Sigmoid colon (tissue), 7 donors: ENCODE results near the gene SINHCAF. TPM values are rescaled to one million over a fixed set of nuclear protein-coding genes. Genes with fewer than 3 reads are reported as not detected.

ENCODE experiments used
- DNase-seq: peaks from one replicate; pipeline ENCODE4 v3.0.0-alpha.2; 2019
- H3K27ac ChIP-seq, 4 donors: fragments of 200-600 bp; sonication (generic); one replicate each; pipeline ENCODE4 v1.5.1; 2016 to 2019; ENCODE audit warnings: mild to moderate bottlenecking in 1 of 4
- H3K27me3 ChIP-seq, 3 donors: fragments of 200-600 bp; sonication (generic); one replicate each; pipeline ENCODE4 v1.5.1; 2019; ENCODE audit warnings: mild to moderate bottlenecking in 1 of 3
- H3K36me3 ChIP-seq, 4 donors: fragments of 200-600 bp; sonication (generic); one replicate each; pipeline ENCODE4 v1.5.1; 2016 to 2019
- H3K4me1 ChIP-seq, 4 donors: fragments of 200-600 bp; sonication (generic); one replicate each; pipeline ENCODE4 v1.5.1; 2017 to 2019
- H3K4me3 ChIP-seq, 4 donors: fragments of 200-600 bp; sonication (generic); one replicate each; pipeline ENCODE4 v1.5.1; 2017 to 2019; ENCODE audit warnings: mild to moderate bottlenecking in 2 of 4, moderate library complexity in 1 of 4
- H3K9me3 ChIP-seq, 4 donors: fragments of 200-600 bp in 3 of 4; sonication (generic) in 3 of 4; one replicate each; pipeline versions ENCODE4 v1.5.1 to v1.6.1; 2013 to 2019
- EP300 ChIP-seq, 4 donors: sonication (generic); formaldehyde crosslinking; IDR thresholded peaks; one replicate each; pipeline ENCODE4 v1.6.1; 2017; ENCODE audit warnings: antibody characterized with exemption in 4 of 4
- POLR2A ChIP-seq, 2 donors: fragments of 450-650 bp; IDR thresholded peaks; one replicate each; pipeline ENCODE4 v1.6.1; 2016; ENCODE audit warnings: antibody characterized with exemption in 2 of 2, mild to moderate bottlenecking in 2 of 2, moderate library complexity in 2 of 2
- POLR2AphosphoS5 ChIP-seq, 4 donors: sonication (generic); formaldehyde crosslinking; IDR thresholded peaks; one replicate each; pipeline ENCODE4 v1.6.1; 2017; ENCODE audit warnings: antibody characterized with exemption in 4 of 4
- WGBS, 2 donors: extraction: QIAGEN DNeasy Blood & Tissue Kit; methylation state at CpG; one replicate each; pipeline ENCODE4 v1.1.7; 2013; 5-methylcytosine and 5-hydroxymethylcytosine counted together
- intact Hi-C: fragments of 100-400 bp; cut with DNase I; formaldehyde crosslinking; loops from one replicate; pipeline ENCODE4 v1.15.1; 2023
- polyA plus RNA-seq, 3 donors: library from polyadenylated mRNA; stranded (reverse); fragments of 200-250 nt; gene quantifications; one replicate each; pipeline ENCODE4 v1.2.3, GENCODE V29; 2013
- total RNA-seq, 4 donors: library from RNA; depleted of rRNA; stranded (reverse); fragments of >200 nt; gene quantifications; one replicate each; pipeline ENCODE4 v1.1.0, GENCODE V29; 2016
- TF ChIP-seq, protein P1 (sequence below), 4 experiments: fragments of 450-650 bp in 3 of 4; fragments of 200-600 bp in 1 of 4; IDR thresholded peaks; one replicate each; pipeline ENCODE4 v1.5.1; 2016 to 2019; ENCODE audit warnings: antibody characterized with exemption in 4 of 4, mild to moderate bottlenecking in 3 of 4, moderate library complexity in 2 of 4
- donor health status: healthy with polysubstance abuse.
- donor health status: Bipolar disorder and iron deficiency.
- donor health status: healthy.

Gene SINHCAF
- total and polyA plus RNA-seq, 7 donors: 31.1 to 68.4 (median 51.7) TPM

DNA sequence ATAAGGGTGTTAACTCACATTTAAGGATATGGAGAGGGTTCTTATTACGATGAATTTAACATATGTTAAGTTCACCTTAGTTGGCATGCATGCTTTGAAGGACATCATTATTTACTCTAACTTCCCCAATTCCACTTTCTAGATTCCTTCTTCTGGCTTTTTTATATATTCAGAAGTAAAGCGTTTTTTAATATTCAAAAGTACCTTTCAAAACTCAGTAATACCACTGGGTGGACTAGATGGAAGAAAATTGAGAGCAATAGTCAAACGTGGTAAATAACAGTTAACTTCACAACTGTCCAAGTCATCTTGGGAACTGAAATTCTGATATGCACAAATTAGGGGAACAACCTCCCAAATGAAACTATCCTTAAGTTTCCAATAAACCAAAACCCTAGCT is 9.1 kb downstream of the SINHCAF start:
- DNase-seq: no peak
- TF ChIP-seq EP300 (IDR thresholded peaks at IDR 0.05) (no peak), POLR2A (IDR thresholded peaks at IDR 0.05) (no peak), POLR2AphosphoS5 (IDR thresholded peaks at IDR 0.05) (no peak)
- TF ChIP-seq, protein P1, sequence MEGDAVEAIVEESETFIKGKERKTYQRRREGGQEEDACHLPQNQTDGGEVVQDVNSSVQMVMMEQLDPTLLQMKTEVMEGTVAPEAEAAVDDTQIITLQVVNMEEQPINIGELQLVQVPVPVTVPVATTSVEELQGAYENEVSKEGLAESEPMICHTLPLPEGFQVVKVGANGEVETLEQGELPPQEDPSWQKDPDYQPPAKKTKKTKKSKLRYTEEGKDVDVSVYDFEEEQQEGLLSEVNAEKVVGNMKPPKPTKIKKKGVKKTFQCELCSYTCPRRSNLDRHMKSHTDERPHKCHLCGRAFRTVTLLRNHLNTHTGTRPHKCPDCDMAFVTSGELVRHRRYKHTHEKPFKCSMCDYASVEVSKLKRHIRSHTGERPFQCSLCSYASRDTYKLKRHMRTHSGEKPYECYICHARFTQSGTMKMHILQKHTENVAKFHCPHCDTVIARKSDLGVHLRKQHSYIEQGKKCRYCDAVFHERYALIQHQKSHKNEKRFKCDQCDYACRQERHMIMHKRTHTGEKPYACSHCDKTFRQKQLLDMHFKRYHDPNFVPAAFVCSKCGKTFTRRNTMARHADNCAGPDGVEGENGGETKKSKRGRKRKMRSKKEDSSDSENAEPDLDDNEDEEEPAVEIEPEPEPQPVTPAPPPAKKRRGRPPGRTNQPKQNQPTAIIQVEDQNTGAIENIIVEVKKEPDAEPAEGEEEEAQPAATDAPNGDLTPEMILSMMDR (IDR thresholded peaks at IDR 0.05): no peak
- Histone ChIP-seq H3K4me1 (peaks cover 0 to 42% (median 28%) of the 10 kb centered on the region in 4 donors), H3K4me3 (peak overlapping the region in 3 of 4 donors; percentile 30 to 33 (median 31)), H3K27me3 (no peaks in the 10 kb centered on the region), H3K9me3 (no peaks in the 10 kb centered on the region), H3K27ac (peak overlapping the region; percentile 21 to 55 (median 40)), H3K36me3 (no peaks in the 10 kb centered on the region)
- 33 to 53% methylated on average over 3 of the region's 3 CpGs for WGBS, 2 donors
- intact Hi-C loops: no loop called here

DNA sequence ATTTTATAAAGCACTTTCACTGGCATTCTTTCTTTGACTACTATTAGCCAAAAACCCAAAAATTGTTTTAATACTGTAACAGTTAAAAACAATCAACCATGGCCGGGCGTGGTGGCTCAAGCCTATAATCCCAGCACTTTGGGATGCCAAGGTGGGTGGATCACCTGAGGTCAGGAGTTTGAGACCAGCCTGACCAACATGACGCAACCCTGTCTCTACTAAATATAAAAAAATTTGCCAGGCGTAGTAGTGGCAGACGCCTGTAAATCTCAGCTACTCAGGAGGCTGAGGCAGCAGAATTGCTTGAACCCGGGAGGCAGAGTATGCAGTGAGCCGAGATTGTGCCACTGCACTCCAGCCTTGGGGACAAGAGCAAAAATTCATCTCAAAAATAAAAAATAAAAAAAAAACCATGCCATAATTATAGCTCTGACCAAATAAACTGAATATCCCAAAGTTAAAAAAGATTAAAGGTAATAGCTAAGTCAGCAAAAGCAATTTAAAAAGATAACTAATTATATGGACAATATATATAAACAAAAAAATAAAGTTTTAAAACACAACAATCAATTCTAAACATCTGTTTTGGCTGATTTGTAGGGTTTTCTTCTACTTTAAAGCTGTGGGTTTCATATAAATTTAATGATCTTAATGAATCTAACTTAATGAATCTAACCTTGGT is 10.0 kb downstream of the SINHCAF start:
- Histone ChIP-seq H3K27ac (no peak overlapping the region), H3K27me3 (no peaks in the 10 kb centered on the region), H3K4me1 (peaks cover 0 to 41% (median 24%) of the 10 kb centered on the region in 4 donors), H3K9me3 (no peaks in the 10 kb centered on the region), H3K36me3 (no peaks in the 10 kb centered on the region), H3K4me3 (no peak overlapping the region)
- intact Hi-C loops: no loop called here
- no peak for DNase-seq
- TF ChIP-seq POLR2A (IDR thresholded peaks at IDR 0.05) (no peak), POLR2AphosphoS5 (IDR thresholded peaks at IDR 0.05) (no peak), EP300 (IDR thresholded peaks at IDR 0.05) (no peak)
- TF ChIP-seq, protein P1 (IDR thresholded peaks at IDR 0.05): no peak
- 82 to 91% methylated on average over 7 of the region's 7 CpGs for WGBS, 2 donors

DNA sequence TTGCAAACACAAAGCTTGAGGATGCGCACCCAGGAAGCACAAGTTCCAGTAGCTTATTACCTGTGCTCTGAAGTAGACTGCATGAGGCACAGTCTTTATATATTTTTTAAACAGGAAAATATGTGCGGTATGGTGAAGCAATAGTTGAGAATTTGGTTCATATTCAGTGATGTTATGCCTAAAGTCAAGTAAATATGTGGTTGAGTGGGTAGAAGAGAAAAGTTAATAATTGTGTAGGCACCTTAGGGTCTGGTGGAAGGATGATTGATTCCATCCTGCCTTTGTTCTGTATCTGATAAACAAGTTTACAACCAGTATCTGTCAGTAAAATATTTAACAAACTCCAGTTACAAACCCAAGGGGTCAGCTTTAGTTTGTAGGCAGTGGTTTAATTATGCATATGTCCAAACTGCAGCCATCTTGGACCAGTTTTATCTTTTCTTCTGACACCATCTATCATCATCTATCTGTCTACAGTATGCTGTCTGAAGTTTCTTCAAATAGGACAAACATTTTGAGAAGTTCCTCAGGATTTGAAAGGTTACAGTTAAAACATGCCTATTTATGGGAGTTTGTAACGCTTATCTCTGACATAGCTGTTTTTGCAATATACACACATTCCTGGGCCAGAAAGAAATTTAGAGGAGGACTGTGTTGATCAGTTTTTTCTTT is 10.8 kb downstream of the SINHCAF start:
- H3K27ac ChIP-seq: no peak overlapping the region
- no peaks in the 10 kb centered on the region for H3K9me3 ChIP-seq
- no peak overlapping the region for H3K4me3 ChIP-seq
- H3K4me1 ChIP-seq: peaks cover 0 to 34% (median 19%) of the 10 kb centered on the region in 4 donors
- DNase-seq: no peak
- H3K36me3 ChIP-seq: no peaks in the 10 kb centered on the region
- intact Hi-C loops: no loop called here
- H3K27me3 ChIP-seq: no peaks in the 10 kb centered on the region
- TF ChIP-seq POLR2AphosphoS5 (IDR thresholded peaks at IDR 0.05): no peak
- TF ChIP-seq EP300 (IDR thresholded peaks at IDR 0.05): no peak
- no peak for TF ChIP-seq POLR2A (IDR thresholded peaks at IDR 0.05)
- TF ChIP-seq, protein P1 (IDR thresholded peaks at IDR 0.05): no peak
- WGBS, 2 donors: 89 to 92% methylated on average over 3 of the region's 3 CpGs

DNA sequence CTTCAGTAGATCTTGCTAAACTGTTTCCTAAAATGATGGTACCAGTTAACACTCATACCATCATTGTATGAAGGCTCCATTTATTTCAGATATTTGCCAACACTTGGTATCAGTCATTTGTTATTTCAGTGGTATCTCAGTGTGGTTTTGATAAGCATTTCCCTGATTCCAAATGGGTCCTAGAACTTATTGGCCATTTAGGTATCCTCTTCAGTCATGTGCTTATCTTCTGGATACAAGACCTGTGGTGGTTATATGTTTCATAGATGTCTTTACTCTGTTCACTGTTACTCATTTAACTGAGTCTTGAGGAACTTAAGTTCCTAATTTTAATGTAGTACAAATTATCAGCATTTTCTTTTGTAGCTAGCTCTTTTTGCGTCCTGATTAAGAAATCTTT is 13.5 kb downstream of the SINHCAF start:
- no peaks in the 10 kb centered on the region for H3K9me3 ChIP-seq
- no peaks in the 10 kb centered on the region for H3K27me3 ChIP-seq
- H3K4me1 ChIP-seq: peaks cover 0 to 15% (median 5%) of the 10 kb centered on the region in 4 donors
- no peaks in the 10 kb centered on the region for H3K36me3 ChIP-seq
- DNase-seq: no peak
- WGBS, 2 donors: 97 to 100% methylated on average over 1 of the region's 1 CpG
- H3K4me3 ChIP-seq: no peak overlapping the region
- TF ChIP-seq, protein P1 (IDR thresholded peaks at IDR 0.05): no peak
- TF ChIP-seq POLR2A (IDR thresholded peaks at IDR 0.05) (no peak), EP300 (IDR thresholded peaks at IDR 0.05) (no peak), POLR2AphosphoS5 (IDR thresholded peaks at IDR 0.05) (no peak)
- H3K27ac ChIP-seq: no peak overlapping the region
- intact Hi-C loops: no loop called here
